Measurements from ENCODE around the gene NXPE2. TPM values are rescaled to one million over a fixed set of nuclear protein-coding genes. Genes with fewer than 3 reads are reported as not detected.
"Not testable (repeated sequence)": the region's sequence is repeated elsewhere in the genome, so short reads cannot be mapped to it uniquely, and the experiment has no call there.

NXPE2 gene
- total RNA-seq: not detected

DNA sequence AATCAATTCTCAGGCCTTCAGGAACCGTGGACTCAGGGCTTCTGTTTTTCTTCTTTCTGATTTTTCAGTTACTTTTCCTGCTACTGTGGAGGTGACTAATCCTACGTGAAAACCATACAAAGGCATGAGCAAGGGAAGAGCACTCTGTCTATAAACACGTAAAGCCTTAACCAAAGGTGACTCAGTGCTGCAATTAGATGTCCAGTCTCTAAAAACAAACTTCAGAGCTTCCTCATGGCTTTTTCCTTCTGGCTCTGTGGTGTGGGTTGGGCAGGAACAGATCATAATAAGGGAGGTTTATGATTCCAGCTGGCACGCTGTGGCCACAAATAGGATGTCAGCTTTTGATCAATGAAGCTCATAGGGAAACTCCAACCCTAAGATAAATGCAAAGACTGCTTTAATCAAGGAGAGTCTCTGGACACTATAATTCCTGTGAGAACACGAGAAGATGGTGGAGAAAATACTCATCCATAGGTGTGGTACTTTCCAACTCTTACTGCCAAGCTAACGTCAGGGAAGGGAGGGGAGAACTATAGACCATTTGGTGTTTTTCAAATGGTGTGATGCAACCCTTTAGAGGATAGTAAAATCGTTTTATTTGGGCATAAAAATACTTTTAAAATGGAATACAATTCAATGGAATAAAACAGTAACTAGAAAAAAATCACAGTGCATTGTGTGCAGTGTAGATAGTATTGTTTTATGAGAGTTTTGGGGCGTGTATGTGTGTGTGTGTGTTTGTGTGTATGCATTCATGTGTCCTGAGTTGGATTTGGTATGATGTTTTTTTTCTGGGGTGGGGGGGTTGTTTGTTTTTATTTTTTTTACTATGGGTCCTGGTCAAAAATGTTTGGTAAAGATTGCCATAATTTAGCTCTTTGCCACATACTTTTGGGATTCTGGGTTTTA, at the start of gene NXPE2:
TSS of gene NXPE2 (plus strand) at position 403 of the 912 bp plus-strand sequence. CDS start at position 452, 49 bp downstream.
- no peaks in the 10 kb centered on the region for H3K27me3 ChIP-seq
- H3K4me1 ChIP-seq: no peaks in the 10 kb centered on the region
- H3K4me3 ChIP-seq: no peak within 1 kb of the TSS
- H3K36me3 ChIP-seq: no peaks in the 10 kb centered on the region
- TF ChIP-seq, protein P1, sequence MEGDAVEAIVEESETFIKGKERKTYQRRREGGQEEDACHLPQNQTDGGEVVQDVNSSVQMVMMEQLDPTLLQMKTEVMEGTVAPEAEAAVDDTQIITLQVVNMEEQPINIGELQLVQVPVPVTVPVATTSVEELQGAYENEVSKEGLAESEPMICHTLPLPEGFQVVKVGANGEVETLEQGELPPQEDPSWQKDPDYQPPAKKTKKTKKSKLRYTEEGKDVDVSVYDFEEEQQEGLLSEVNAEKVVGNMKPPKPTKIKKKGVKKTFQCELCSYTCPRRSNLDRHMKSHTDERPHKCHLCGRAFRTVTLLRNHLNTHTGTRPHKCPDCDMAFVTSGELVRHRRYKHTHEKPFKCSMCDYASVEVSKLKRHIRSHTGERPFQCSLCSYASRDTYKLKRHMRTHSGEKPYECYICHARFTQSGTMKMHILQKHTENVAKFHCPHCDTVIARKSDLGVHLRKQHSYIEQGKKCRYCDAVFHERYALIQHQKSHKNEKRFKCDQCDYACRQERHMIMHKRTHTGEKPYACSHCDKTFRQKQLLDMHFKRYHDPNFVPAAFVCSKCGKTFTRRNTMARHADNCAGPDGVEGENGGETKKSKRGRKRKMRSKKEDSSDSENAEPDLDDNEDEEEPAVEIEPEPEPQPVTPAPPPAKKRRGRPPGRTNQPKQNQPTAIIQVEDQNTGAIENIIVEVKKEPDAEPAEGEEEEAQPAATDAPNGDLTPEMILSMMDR (IDR thresholded peaks at IDR 0.05): no peak
- H3K9me3 ChIP-seq: no peaks in the 10 kb centered on the region
- DNase-seq (ENCODE audit: low spot score in 2 of 2): no peak
- intact Hi-C loops (cut with DNase I): no loop called here
- no peak within 1 kb of the TSS for H3K27ac ChIP-seq

DNA sequence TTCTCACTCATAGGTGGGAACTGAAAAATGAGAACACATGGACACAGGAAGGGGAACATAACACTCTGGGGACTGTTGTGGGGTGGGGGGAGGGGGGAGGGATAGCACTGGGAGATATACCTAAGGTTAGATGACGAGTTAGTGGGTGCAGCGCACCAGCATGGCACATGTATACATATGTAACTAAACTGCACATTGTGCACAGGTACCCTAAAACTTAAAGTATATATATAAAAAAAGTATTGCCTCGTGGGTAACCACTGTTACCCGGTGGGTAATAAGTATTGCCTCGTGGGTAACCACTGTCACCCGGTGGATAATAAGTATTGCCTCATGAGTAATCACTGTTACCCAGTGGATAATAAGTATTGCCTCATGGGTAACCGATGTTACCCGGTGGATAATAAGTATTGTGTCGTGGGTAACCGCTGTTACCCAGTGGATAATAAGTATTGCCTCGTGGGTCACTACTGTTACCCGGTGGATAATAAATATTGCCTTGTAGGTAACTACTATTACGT, 46.8 kb upstream of the NXPE2 start:
- intact Hi-C loops (cut with DNase I); H3K36me3 ChIP-seq: not testable (repeated sequence)

DNA sequence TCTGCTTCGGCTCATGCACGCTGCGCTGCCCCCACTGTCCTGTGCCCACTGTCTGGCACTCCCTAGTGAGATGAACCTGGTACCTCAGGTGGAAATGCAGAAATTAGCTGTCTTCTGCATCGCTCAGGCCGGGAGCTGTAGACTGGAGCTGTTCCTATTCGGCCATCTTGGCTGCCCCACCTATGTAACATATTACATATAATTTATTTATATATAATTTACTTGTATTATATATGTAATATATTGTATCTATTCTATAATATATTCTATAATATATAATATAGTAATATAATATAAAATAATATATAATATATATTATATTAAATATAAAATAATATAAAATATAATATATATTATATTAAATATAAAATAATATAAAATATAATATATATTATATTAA, 38.9 kb upstream of the NXPE2 start:
- DNase-seq (ENCODE audit: low spot score in 2 of 2); H3K4me3 ChIP-seq; H3K27ac ChIP-seq; intact Hi-C loops (cut with DNase I); H3K27me3 ChIP-seq; H3K36me3 ChIP-seq; H3K4me1 ChIP-seq; H3K9me3 ChIP-seq: not testable (repeated sequence)

More for the DNA sequence above, 46.8 kb upstream of the NXPE2 start:
- not testable (repeated sequence) for H3K4me3 ChIP-seq; H3K27me3 ChIP-seq; H3K9me3 ChIP-seq; H3K4me1 ChIP-seq; DNase-seq (ENCODE audit: low spot score in 2 of 2); H3K27ac ChIP-seq

DNA sequence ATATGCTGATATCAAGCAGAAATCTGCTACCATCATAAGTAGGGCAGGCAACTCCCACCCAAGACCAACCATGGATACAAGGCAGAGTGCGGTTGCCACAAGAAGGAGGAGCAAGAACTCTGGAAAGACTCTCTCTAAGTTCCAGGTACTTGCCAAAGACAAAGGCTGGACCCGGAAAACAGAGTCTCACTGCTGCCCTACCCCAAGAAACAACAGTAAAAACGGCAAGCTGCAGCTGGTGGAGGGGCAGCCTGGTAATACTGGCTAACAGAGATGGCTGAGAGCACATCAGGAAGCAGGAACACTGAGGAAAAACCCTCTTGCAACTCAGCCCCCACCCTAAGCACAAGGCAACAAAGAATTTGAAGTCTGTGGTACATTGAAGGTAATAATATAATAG, 27.7 kb upstream of the NXPE2 start:
- TF ChIP-seq, protein P1 (IDR thresholded peaks at IDR 0.05): no peak
- intact Hi-C loops (cut with DNase I): no loop called here
- H3K9me3 ChIP-seq: no peaks in the 10 kb centered on the region
- H3K4me1 ChIP-seq: no peaks in the 10 kb centered on the region
- no peaks in the 10 kb centered on the region for H3K27me3 ChIP-seq
- H3K36me3 ChIP-seq: no peaks in the 10 kb centered on the region
- no peak overlapping the region for H3K27ac ChIP-seq
- DNase-seq (ENCODE audit: low spot score in 2 of 2): no peak
- no peak overlapping the region for H3K4me3 ChIP-seq

DNA sequence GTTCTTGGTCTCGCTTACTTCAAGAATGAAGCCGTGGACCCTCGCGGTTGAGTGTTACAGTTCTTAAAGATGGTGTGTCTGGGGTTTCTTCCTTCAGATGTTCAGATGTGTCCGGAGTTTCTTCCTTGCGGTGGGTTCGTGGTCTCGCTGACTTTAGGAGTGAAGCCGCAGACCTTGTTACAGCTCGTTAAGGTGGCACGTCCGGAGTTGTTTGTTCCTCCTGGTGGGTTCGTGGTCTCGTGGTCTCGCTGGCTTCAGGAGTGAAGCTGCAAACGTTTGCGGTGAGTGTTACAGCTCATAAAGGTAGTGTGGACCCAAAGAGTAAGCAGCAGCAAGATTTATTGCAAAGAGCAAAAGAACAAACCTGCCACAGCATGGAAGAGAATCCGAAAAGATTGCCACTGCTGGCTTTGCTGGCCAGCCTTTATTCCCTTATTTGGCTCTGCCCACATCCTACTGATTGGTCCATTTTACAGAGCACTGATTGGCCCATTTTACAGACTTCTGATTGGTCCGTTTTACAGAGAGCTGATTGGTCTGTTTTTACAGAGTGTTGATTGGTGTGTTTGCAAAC, 27.1 kb upstream of the NXPE2 start:
- TF ChIP-seq, protein P1 (IDR thresholded peaks at IDR 0.05): no peak
- Histone ChIP-seq H3K27me3 (no peaks in the 10 kb centered on the region), H3K4me3 (no peak overlapping the region), H3K9me3 (no peaks in the 10 kb centered on the region), H3K36me3 (no peaks in the 10 kb centered on the region), H3K27ac (no peak overlapping the region), H3K4me1 (no peaks in the 10 kb centered on the region)
- intact Hi-C loops (cut with DNase I): no loop called here
- DNase-seq (ENCODE audit: low spot score in 2 of 2): no peak

DNA sequence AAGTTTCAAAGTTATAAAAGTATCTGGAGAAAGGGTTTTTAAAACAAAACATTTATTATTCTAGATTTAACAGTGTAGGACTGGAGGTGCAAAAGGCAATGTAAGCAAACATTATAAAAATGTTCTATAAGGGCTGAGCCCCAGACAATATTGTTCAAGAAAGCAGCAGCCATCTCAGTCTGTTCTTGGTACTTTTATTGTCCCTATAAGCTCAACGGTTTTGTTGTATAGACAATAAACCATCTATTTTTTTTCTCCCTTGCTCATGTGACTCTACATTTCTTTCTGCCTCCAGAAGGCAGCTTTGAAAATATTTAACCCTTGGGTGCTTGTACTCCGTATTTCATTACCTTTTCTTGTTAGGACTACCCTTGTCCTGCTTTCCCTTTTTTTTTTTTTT, 25.2 kb upstream of the NXPE2 start:
- no peaks in the 10 kb centered on the region for H3K4me1 ChIP-seq
- H3K9me3 ChIP-seq: no peaks in the 10 kb centered on the region
- no peaks in the 10 kb centered on the region for H3K27me3 ChIP-seq
- H3K4me3 ChIP-seq: no peak overlapping the region
- no peak for DNase-seq (ENCODE audit: low spot score in 2 of 2)
- no peak overlapping the region for H3K27ac ChIP-seq
- TF ChIP-seq, protein P1 (IDR thresholded peaks at IDR 0.05): no peak
- intact Hi-C loops (cut with DNase I): no loop called here
- no peaks in the 10 kb centered on the region for H3K36me3 ChIP-seq

All from ascending aorta (tissue), 2 donors.